ENCODE results near the gene NRXN3.

NRXN3 gene

GRCh38 chr14:79783041-79783440 lies 1612.9 kb downstream of the NRXN3 start:
- Histone ChIP-seq H3K27me3 (ENCODE audit: insufficient read depth, low read length) (no peaks in the 10 kb centered on the region), H3K9ac (ENCODE audit: low read length) (no peak overlapping the region), H3K36me3 (ENCODE audit: insufficient read depth, low read length) (no peaks in the 10 kb centered on the region), H3K4me2 (ENCODE audit: low read length) (no peak overlapping the region), H3K4me3 (ENCODE audit: low read depth, low read length, poor library complexity, severe bottlenecking) (no peak overlapping the region), H3K4me1 (ENCODE audit: insufficient read depth, low read length, severe bottlenecking) (no peaks in the 10 kb centered on the region), H3F3A (ENCODE audit: insufficient read depth, low read length) (no peaks in the 10 kb centered on the region), H3K27ac (ENCODE audit: low read depth, low read length, poor library complexity, severe bottlenecking) (no peak overlapping the region), H4K20me1 (ENCODE audit: insufficient read depth, low read length) (no peaks in the 10 kb centered on the region), H3K79me2 (ENCODE audit: insufficient read depth, low read length) (no peaks in the 10 kb centered on the region), H2AFZ (ENCODE audit: low read length) (no peak overlapping the region), H3K9me3 (ENCODE audit: low read length) (no peaks in the 10 kb centered on the region), H3K9me2 (ENCODE audit: low read depth, low read length) (no peaks in the 10 kb centered on the region)
- no peak for TF ChIP-seq EZH2 (IDR thresholded peaks at IDR 0.05; ENCODE audit: borderline replicate concordance, low read length)
- TF ChIP-seq, protein P1, sequence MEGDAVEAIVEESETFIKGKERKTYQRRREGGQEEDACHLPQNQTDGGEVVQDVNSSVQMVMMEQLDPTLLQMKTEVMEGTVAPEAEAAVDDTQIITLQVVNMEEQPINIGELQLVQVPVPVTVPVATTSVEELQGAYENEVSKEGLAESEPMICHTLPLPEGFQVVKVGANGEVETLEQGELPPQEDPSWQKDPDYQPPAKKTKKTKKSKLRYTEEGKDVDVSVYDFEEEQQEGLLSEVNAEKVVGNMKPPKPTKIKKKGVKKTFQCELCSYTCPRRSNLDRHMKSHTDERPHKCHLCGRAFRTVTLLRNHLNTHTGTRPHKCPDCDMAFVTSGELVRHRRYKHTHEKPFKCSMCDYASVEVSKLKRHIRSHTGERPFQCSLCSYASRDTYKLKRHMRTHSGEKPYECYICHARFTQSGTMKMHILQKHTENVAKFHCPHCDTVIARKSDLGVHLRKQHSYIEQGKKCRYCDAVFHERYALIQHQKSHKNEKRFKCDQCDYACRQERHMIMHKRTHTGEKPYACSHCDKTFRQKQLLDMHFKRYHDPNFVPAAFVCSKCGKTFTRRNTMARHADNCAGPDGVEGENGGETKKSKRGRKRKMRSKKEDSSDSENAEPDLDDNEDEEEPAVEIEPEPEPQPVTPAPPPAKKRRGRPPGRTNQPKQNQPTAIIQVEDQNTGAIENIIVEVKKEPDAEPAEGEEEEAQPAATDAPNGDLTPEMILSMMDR (IDR thresholded peaks at IDR 0.05; ENCODE audit: low read length), result no peak

DNA sequence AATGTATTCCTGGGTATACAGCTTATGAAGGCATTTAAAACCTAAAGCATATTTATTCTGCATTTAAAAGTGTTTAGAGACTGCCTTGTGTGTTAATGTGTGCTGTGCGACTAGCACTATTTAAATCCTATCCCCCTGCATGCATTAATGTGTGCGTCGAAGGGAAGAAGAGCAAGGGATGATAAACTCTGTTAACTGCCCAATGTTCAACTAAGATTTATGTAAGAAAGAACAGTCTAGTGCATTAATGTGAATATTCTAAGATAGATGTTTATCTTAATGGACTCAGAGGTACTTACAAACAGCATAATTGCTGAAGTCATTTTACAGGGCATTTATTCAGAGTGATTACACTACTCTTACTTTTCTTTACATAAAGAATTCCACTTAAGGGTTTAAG lies 1616.3 kb downstream of the NRXN3 start:
- no peak overlapping the region for H3K4me3 ChIP-seq (ENCODE audit: low read depth, low read length, poor library complexity, severe bottlenecking)
- no peaks in the 10 kb centered on the region for H3K4me1 ChIP-seq (ENCODE audit: insufficient read depth, low read length, severe bottlenecking)
- no peak overlapping the region for H3K27ac ChIP-seq (ENCODE audit: low read depth, low read length, poor library complexity, severe bottlenecking)
- H3K9me2 ChIP-seq (ENCODE audit: low read depth, low read length), result no peaks in the 10 kb centered on the region
- no peaks in the 10 kb centered on the region for H3K9me3 ChIP-seq (ENCODE audit: low read length)
- TF ChIP-seq EZH2 (IDR thresholded peaks at IDR 0.05; ENCODE audit: borderline replicate concordance, low read length), result no peak
- TF ChIP-seq, protein P1 (IDR thresholded peaks at IDR 0.05; ENCODE audit: low read length), result no peak
- H3F3A ChIP-seq (ENCODE audit: insufficient read depth, low read length), result no peaks in the 10 kb centered on the region
- H3K36me3 ChIP-seq (ENCODE audit: insufficient read depth, low read length), result no peaks in the 10 kb centered on the region
- no peaks in the 10 kb centered on the region for H4K20me1 ChIP-seq (ENCODE audit: insufficient read depth, low read length)
- no peaks in the 10 kb centered on the region for H3K27me3 ChIP-seq (ENCODE audit: insufficient read depth, low read length)
- no peak overlapping the region for H2AFZ ChIP-seq (ENCODE audit: low read length)
- H3K79me2 ChIP-seq (ENCODE audit: insufficient read depth, low read length), result no peaks in the 10 kb centered on the region
- H3K4me2 ChIP-seq (ENCODE audit: low read length), result no peak overlapping the region
- no peak overlapping the region for H3K9ac ChIP-seq (ENCODE audit: low read length)

DNA sequence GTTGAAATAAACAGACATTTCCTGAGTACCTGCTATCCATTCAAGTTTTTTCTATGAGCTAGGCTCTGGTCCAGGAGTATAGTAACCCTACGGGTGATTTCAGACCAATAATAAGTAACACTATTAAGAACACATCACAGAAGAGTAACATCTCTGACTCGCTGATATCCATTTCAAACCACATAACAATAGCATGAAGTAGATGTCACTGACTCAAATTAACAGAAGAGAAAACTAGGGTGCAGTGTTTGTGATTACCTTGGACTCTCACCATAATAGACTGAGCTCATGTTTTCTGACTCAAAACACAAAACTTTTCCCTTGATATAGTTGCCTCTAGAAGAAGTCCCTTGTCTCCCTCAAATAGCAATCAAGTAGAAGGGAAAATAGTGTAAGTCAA lies 1618.2 kb downstream of the NRXN3 start:
- no peaks in the 10 kb centered on the region for H3K79me2 ChIP-seq (ENCODE audit: insufficient read depth, low read length)
- TF ChIP-seq, protein P1 (IDR thresholded peaks at IDR 0.05; ENCODE audit: low read length), result no peak
- no peak for TF ChIP-seq EZH2 (IDR thresholded peaks at IDR 0.05; ENCODE audit: borderline replicate concordance, low read length)

More for the DNA sequence above, 1618.2 kb downstream of the NRXN3 start:
- no peaks in the 10 kb centered on the region for H4K20me1 ChIP-seq (ENCODE audit: insufficient read depth, low read length)
- H3K9me3 ChIP-seq (ENCODE audit: low read length), result no peaks in the 10 kb centered on the region
- H3K36me3 ChIP-seq (ENCODE audit: insufficient read depth, low read length), result no peaks in the 10 kb centered on the region
- no peak overlapping the region for H3K4me3 ChIP-seq (ENCODE audit: low read depth, low read length, poor library complexity, severe bottlenecking)
- H3K27ac ChIP-seq (ENCODE audit: low read depth, low read length, poor library complexity, severe bottlenecking), result no peak overlapping the region
- H3F3A ChIP-seq (ENCODE audit: insufficient read depth, low read length), result no peaks in the 10 kb centered on the region
- no peak overlapping the region for H3K4me2 ChIP-seq (ENCODE audit: low read length)
- H3K27me3 ChIP-seq (ENCODE audit: insufficient read depth, low read length), result no peaks in the 10 kb centered on the region
- H3K9me2 ChIP-seq (ENCODE audit: low read depth, low read length), result no peaks in the 10 kb centered on the region
- H3K9ac ChIP-seq (ENCODE audit: low read length), result no peak overlapping the region
- H2AFZ ChIP-seq (ENCODE audit: low read length), result no peak overlapping the region
- H3K4me1 ChIP-seq (ENCODE audit: insufficient read depth, low read length, severe bottlenecking), result no peaks in the 10 kb centered on the region

Measured in OCI-LY1 (cell line).